Measurements from ENCODE around the gene PRG3. TPM values are rescaled to one million over a fixed set of nuclear protein-coding genes. Genes with fewer than 3 reads are reported as not detected.

PRG3 gene
- total and polyA plus RNA-seq, 8 donors, result 0.43 to 1.0 (median 0.76) TPM; not detected in 2

GRCh38 chr11:57422669-57423068 lies 41.7 kb upstream of the PRG3 start:
- no peak for TF ChIP-seq CTCF (IDR thresholded peaks at IDR 0.05)
- intact Hi-C loops (cut with DNase I), result no loop called here
- peaks cover 0 to 73% of the 10 kb centered on the region in 2 donors for H3K36me3 ChIP-seq
- H3K27ac ChIP-seq, result no peak overlapping the region
- no peaks in the 10 kb centered on the region for H3K27me3 ChIP-seq
- peaks cover 25 to 69% of the 10 kb centered on the region in 2 donors for H3K4me1 ChIP-seq
- ATAC-seq, result no peak
- no peak overlapping the region for H3K4me3 ChIP-seq
- no peak for DNase-seq
- H3K9me3 ChIP-seq, result no peaks in the 10 kb centered on the region

- no peak for TF ChIP-seq CTCF (IDR thresholded peaks at IDR 0.05)
- no peaks in the 10 kb centered on the region for H3K27me3 ChIP-seq
- intact Hi-C loops (cut with DNase I), result no loop called here
- no peak overlapping the region for H3K27ac ChIP-seq
- H3K4me3 ChIP-seq, result no peak overlapping the region
- peaks cover 0 to 81% of the 10 kb centered on the region in 2 donors for H3K36me3 ChIP-seq
- ATAC-seq (no peak), DNase-seq (no peak)
- no peaks in the 10 kb centered on the region for H3K9me3 ChIP-seq
- peaks cover 28 to 69% of the 10 kb centered on the region in 2 donors for H3K4me1 ChIP-seq
These were observed 40.9 kb upstream of the PRG3 start for GRCh38 chr11:57421805-57422204.

- Histone ChIP-seq H3K27ac (no peak overlapping the region), H3K4me1 (peaks cover 27 to 71% of the 10 kb centered on the region in 2 donors), H3K4me3 (no peak overlapping the region), H3K27me3 (no peaks in the 10 kb centered on the region), H3K9me3 (no peaks in the 10 kb centered on the region), H3K36me3 (peaks cover 0 to 89% of the 10 kb centered on the region in 2 donors)
- intact Hi-C loops (cut with DNase I), result no loop called here
- no peak for TF ChIP-seq CTCF (IDR thresholded peaks at IDR 0.05)
- ATAC-seq, result no peak
- no peak for DNase-seq
These were observed 40.1 kb upstream of the PRG3 start for GRCh38 chr11:57421066-57421465.

- intact Hi-C loops (cut with DNase I), result no loop called here
- Histone ChIP-seq H3K27me3 (no peaks in the 10 kb centered on the region), H3K4me1 (peaks cover 11 to 52% of the 10 kb centered on the region in 2 donors), H3K36me3 (peaks cover 0 to 95% of the 10 kb centered on the region in 2 donors), H3K9me3 (no peaks in the 10 kb centered on the region), H3K4me3 (no peak overlapping the region), H3K27ac (no peak overlapping the region)
- TF ChIP-seq CTCF (IDR thresholded peaks at IDR 0.05), result no peak
- ATAC-seq (no peak), DNase-seq (no peak)
These were observed 38.2 kb upstream of the PRG3 start for GRCh38 chr11:57419146-57419545.

GRCh38 chr11:57418131-57418530 lies 37.2 kb upstream of the PRG3 start:
- H3K36me3 ChIP-seq, result peaks cover 0 to 95% of the 10 kb centered on the region in 2 donors
- no peak for DNase-seq

More at GRCh38 chr11:57418131-57418530, 37.2 kb upstream of the PRG3 start:
- no peaks in the 10 kb centered on the region for H3K9me3 ChIP-seq
- H3K27me3 ChIP-seq, result no peaks in the 10 kb centered on the region
- ATAC-seq, result no peak
- no peak for TF ChIP-seq CTCF (IDR thresholded peaks at IDR 0.05)
- H3K4me1 ChIP-seq, result peaks cover 11 to 42% of the 10 kb centered on the region in 2 donors
- intact Hi-C loops (cut with DNase I), result no loop called here
- no peak overlapping the region for H3K27ac ChIP-seq
- H3K4me3 ChIP-seq, result no peak overlapping the region
